Measurements from ENCODE around the gene BAIAP3. TPM values are rescaled to one million over a fixed set of nuclear protein-coding genes. Genes with fewer than 3 reads are reported as not detected.

Gene BAIAP3
- total RNA-seq, 4 donors from 2014 or later, result 1.5 to 5.4 (median 2.4) TPM

DNA sequence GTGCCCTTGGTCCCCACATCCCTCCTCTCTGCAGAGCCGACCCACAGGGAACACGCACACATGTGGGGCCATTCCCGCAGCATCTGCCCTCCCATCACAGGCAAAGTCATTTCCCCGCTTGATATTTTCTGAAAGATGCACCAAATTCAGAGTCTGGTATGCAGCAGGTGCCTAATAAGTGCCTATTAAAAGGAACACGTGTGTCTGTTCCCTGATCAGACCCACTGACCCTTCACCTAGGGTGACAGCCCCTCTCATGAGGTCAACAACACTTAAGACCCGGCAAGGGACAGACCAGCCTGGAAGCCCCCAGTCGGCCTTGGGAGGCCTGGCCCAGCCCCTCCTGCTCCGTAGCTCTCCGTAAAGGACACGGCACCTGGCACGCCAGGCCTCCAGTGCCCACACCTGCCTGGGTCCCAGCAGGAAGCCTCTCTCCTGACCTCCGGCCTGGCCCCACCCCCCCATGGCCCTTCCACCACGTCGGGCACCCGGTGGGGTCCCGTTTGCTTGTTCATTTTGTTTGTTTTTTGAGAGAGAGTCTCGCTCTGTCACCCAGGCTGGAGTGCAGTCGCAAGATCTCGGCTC lies 61.0 kb downstream of the BAIAP3 start:
- DNase-seq (ENCODE audit: low spot score in 2 of 2), result no peak
- WGBS, 2 donors, result 92% methylated on average over 19 of the region's 19 CpGs
- TF ChIP-seq, protein P1, sequence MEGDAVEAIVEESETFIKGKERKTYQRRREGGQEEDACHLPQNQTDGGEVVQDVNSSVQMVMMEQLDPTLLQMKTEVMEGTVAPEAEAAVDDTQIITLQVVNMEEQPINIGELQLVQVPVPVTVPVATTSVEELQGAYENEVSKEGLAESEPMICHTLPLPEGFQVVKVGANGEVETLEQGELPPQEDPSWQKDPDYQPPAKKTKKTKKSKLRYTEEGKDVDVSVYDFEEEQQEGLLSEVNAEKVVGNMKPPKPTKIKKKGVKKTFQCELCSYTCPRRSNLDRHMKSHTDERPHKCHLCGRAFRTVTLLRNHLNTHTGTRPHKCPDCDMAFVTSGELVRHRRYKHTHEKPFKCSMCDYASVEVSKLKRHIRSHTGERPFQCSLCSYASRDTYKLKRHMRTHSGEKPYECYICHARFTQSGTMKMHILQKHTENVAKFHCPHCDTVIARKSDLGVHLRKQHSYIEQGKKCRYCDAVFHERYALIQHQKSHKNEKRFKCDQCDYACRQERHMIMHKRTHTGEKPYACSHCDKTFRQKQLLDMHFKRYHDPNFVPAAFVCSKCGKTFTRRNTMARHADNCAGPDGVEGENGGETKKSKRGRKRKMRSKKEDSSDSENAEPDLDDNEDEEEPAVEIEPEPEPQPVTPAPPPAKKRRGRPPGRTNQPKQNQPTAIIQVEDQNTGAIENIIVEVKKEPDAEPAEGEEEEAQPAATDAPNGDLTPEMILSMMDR (IDR thresholded peaks at IDR 0.05), result no peak
- TF ChIP-seq POLR2A (IDR thresholded peaks at IDR 0.05), result no peak
- intact Hi-C loops (cut with DNase I; ENCODE audit: low total_unique reads), result no loop called here
- H3K4me3 ChIP-seq (ENCODE audit: low read depth, poor library complexity, severe bottlenecking), result no peak overlapping the region

DNA sequence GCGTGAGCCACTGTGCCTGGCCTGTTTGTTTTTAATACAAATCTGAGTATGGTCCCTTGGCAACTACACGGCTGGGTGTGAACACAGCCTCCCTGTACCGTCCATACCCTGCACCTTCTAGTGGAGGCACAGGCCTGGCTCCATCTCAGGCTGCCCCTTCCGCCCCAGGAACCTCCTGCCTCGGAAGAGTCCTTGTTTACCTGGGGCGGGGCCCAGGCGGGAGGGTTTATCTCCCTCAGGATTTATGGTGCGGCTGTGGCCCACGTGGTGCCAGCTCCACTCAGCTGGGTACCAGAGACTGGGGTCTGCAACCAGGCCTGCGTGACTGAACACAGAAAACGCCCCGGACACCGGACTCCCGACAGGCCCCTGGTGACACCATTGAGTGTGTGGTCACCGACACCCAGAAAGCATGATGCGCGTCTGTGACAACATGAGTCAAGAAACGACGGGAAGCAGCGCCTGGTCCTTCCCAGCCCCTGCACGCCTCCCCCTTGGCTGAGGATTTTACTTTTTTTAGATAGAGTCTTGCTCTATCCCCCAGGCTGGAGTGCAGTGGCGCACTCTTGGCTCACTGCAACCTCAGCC lies 62.1 kb downstream of the BAIAP3 start:
- WGBS, 2 donors, result 88 to 93% methylated on average over 17 to 20 of the region's 22 CpGs
- intact Hi-C loops (cut with DNase I; ENCODE audit: low total_unique reads), result no loop called here
- H3K4me3 ChIP-seq (ENCODE audit: low read depth, poor library complexity, severe bottlenecking), result no peak overlapping the region
- TF ChIP-seq, protein P1 (IDR thresholded peaks at IDR 0.05), result no peak
- no peak for TF ChIP-seq POLR2A (IDR thresholded peaks at IDR 0.05)
- DNase-seq (ENCODE audit: low spot score in 2 of 2), result no peak

DNA sequence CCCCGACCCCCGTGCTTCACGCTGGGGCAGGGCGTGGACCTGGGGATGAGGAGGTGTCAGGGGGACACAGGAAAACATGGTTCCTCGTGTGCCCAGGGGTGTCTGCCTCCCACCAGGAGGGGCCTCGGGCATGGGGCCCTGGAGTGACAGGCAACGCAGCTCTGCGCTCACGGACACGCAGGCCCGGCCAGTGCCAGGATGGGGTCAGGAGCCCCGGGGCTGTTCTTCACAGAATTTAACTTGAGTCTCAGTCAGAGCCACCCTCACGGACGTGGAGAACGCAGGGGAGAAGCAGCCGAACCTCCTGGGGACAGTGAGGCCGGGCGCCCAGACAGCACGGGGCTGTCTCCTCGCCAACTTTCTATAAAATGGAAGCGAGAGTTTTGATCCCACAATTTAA lies 64.3 kb downstream of the BAIAP3 start:
- TF ChIP-seq, protein P1 (IDR thresholded peaks at IDR 0.05), result no peak
- TF ChIP-seq POLR2A (IDR thresholded peaks at IDR 0.05), result no peak
- intact Hi-C loops (cut with DNase I; ENCODE audit: low total_unique reads), result no loop called here
- no peak for DNase-seq (ENCODE audit: low spot score in 2 of 2)
- no peak overlapping the region for H3K4me3 ChIP-seq (ENCODE audit: low read depth, poor library complexity, severe bottlenecking)
- 92 to 95% methylated on average over 21 of the region's 21 CpGs for WGBS, 2 donors

GRCh38 chr16:1398351-1398750 lies 64.9 kb downstream of the BAIAP3 start:
- no peak overlapping the region for H3K4me3 ChIP-seq (ENCODE audit: low read depth, poor library complexity, severe bottlenecking)
- DNase-seq (ENCODE audit: low spot score in 2 of 2), result no peak
- intact Hi-C loops (cut with DNase I; ENCODE audit: low total_unique reads), result no loop called here
- WGBS, 2 donors, result 94% methylated on average over 9 of the region's 9 CpGs
- no peak for TF ChIP-seq POLR2A (IDR thresholded peaks at IDR 0.05)
- TF ChIP-seq, protein P1 (IDR thresholded peaks at IDR 0.05), result no peak

Other genes starting within 250 kb of the BAIAP3 start
- not detected for gene C1QTNF8, start 237.4 kb upstream of the BAIAP3 start, total RNA-seq
- 100 to 1,000 TPM in 2 of 4 donors, 10 to 100 TPM in 2; 29.3 to 151 (median 72.1) TPM for gene CACNA1H, start 180.5 kb upstream of the BAIAP3 start, total RNA-seq
- gene TPSG1, start 108.4 kb upstream of the BAIAP3 start, total RNA-seq, result 1 to 10 TPM in 2 of 4 donors, under 1 TPM in 1, not detected in 1; 0.32 to 1.5 (median 1.1) TPM
- 100 to 1,000 TPM in 1 of 4 donors, 10 to 100 TPM in 3; 10.5 to 158 (median 40.1) TPM for gene TPSB2, start 103.5 kb upstream of the BAIAP3 start, total RNA-seq
- 10 to 100 TPM; 16.4 to 93.5 (median 29.8) TPM for gene TPSAB1, start 92.9 kb upstream of the BAIAP3 start, total RNA-seq
- 1 to 10 TPM in 3 of 4 donors, under 1 TPM in 1; 0.93 to 7.1 (median 2.4) TPM for gene TPSD1, start 77.6 kb upstream of the BAIAP3 start, total RNA-seq
- gene UBE2I, start 24.0 kb upstream of the BAIAP3 start, total RNA-seq, result 100 to 1,000 TPM in 1 of 4 donors, 10 to 100 TPM in 3; 42.1 to 138 (median 47.4) TPM
- 100 to 1,000 TPM in 1 of 4 donors, 10 to 100 TPM in 3; 76.8 to 106 (median 90.5) TPM for gene TSR3, start 18.2 kb downstream of the BAIAP3 start, total RNA-seq
- 10 to 100 TPM; 46.5 to 65.7 (median 60.0) TPM for gene GNPTG, start 18.3 kb downstream of the BAIAP3 start, total RNA-seq
- gene UNKL, start 81.1 kb downstream of the BAIAP3 start, total RNA-seq, result 10 to 100 TPM; 25.7 to 63.4 (median 36.6) TPM
- 10 to 100 TPM; 17.5 to 28.9 (median 21.7) TPM for gene UQCC4, start 87.1 kb downstream of the BAIAP3 start, total RNA-seq
- gene PERCC1, start 97.4 kb downstream of the BAIAP3 start, total RNA-seq, result not detected
- under 1 TPM in 3 of 4 donors, not detected in 1; 0.49 to 0.61 (median 0.52) TPM for gene CCDC154, start 110.9 kb downstream of the BAIAP3 start, total RNA-seq
- 100 to 1,000 TPM in 1 of 4 donors, 10 to 100 TPM in 3; 46.3 to 140 (median 72.4) TPM for gene CLCN7, start 141.4 kb downstream of the BAIAP3 start, total RNA-seq
- not detected for gene PTX4, start 155.3 kb downstream of the BAIAP3 start, total RNA-seq
- 10 to 100 TPM; 23.1 to 40.0 (median 34.1) TPM for gene TELO2, start 159.7 kb downstream of the BAIAP3 start, total RNA-seq
- 10 to 100 TPM; 13.7 to 26.0 (median 26.0) TPM for gene TMEM204, start 200.0 kb downstream of the BAIAP3 start, total RNA-seq